DMS114 treated with DMSO at 0.1 percent for 48 hours (cell line): ENCODE results near the gene MAPKAPK3.

Experiments
- DNase-seq: peaks from one replicate; lab custom pipeline; 2025; ENCODE audit not compliant: unreplicated experiment; lab: John Stamatoyannopoulos, UW

Gene MAPKAPK3

GRCh38 chr3:50626401-50626800 lies 9.4 kb downstream of the MAPKAPK3 start:
- no peak for DNase-seq

- no peak for DNase-seq
These were observed 10.6 kb downstream of the MAPKAPK3 start for GRCh38 chr3:50627407-50628051.

GRCh38 chr3:50628601-50629000 lies 11.7 kb downstream of the MAPKAPK3 start:
- DNase-seq = no peak

- DNase-seq = no peak
These were observed 13.4 kb downstream of the MAPKAPK3 start for GRCh38 chr3:50630394-50630793.

GRCh38 chr3:50630877-50631276 lies 13.9 kb downstream of the MAPKAPK3 start:
- no peak for DNase-seq

GRCh38 chr3:50632450-50632849 lies 15.5 kb downstream of the MAPKAPK3 start:
- DNase-seq = no peak

GRCh38 chr3:50633230-50633790 lies 16.4 kb downstream of the MAPKAPK3 start:
- no peak for DNase-seq

GRCh38 chr3:50635066-50635465 lies 18.1 kb downstream of the MAPKAPK3 start:
- DNase-seq = no peak

- DNase-seq = no peak
These were observed 20.1 kb downstream of the MAPKAPK3 start for GRCh38 chr3:50637011-50637410.

GRCh38 chr3:50637945-50638344 lies 21.0 kb downstream of the MAPKAPK3 start:
- DNase-seq = no peak

GRCh38 chr3:50639055-50639494 lies 22.1 kb downstream of the MAPKAPK3 start:
- no peak for DNase-seq

- no peak for DNase-seq
These were observed 25.4 kb downstream of the MAPKAPK3 start for GRCh38 chr3:50642382-50642781.

- no peak for DNase-seq
These were observed 27.6 kb downstream of the MAPKAPK3 start for GRCh38 chr3:50644561-50644960.

GRCh38 chr3:50645378-50645777 lies 28.4 kb downstream of the MAPKAPK3 start:
- no peak for DNase-seq

- DNase-seq = no peak
These were observed 31.4 kb downstream of the MAPKAPK3 start for GRCh38 chr3:50648313-50648712.

- no peak for DNase-seq
These were observed 32.0 kb downstream of the MAPKAPK3 start for GRCh38 chr3:50648944-50649343.

GRCh38 chr3:50649451-50649931 lies 32.5 kb downstream of the MAPKAPK3 start:
- DNase-seq = no peak

- no peak for DNase-seq
These were observed 33.1 kb downstream of the MAPKAPK3 start for GRCh38 chr3:50650018-50650417.

- no peak for DNase-seq
These were observed 34.5 kb downstream of the MAPKAPK3 start for GRCh38 chr3:50651445-50651844.

GRCh38 chr3:50651920-50652529 lies 35.1 kb downstream of the MAPKAPK3 start:
- DNase-seq = no peak

- no peak for DNase-seq
These were observed 35.8 kb downstream of the MAPKAPK3 start for GRCh38 chr3:50652709-50653108.

- no peak for DNase-seq
These were observed 37.1 kb downstream of the MAPKAPK3 start for GRCh38 chr3:50653937-50654595.
